Activated naive CD4-positive, alpha-beta T cell treated with anti-CD3 and anti-CD28 coated beads, Interleukin-2, amount 50 U/mL, for 72 hours (primary cell): ENCODE results near the gene CEACAM5. TPM values are rescaled to one million over a fixed set of nuclear protein-coding genes. Genes with fewer than 3 reads are reported as not detected.
"Not testable (repeated sequence)": the region's sequence is repeated elsewhere in the genome, so short reads cannot be mapped to it uniquely, and the experiment has no call there.

ENCODE experiments used
- ATAC-seq, 2 donors: fragments of 150-1000 bp; cut with Tn5 transposase; 2 replicates each; pipeline ENCODE4 v1.10.0; 2021; ENCODE audit warnings: mild to moderate bottlenecking in 2 of 2, moderate library complexity in 2 of 2
- DNase-seq, 2 donors: peaks; one replicate each; pipeline ENCODE4 v3.0.0; 2021 to 2022; ENCODE audit warnings: low spot score in 2 of 2
- H3K27ac Mint-ChIP-seq, 2 donors: one replicate each; pipeline ENCODE4 v1.8.0; 2022; ENCODE audit warnings: mild to moderate bottlenecking in 2 of 2, mixed read lengths in 2 of 2
- H3K36me3 Mint-ChIP-seq, 2 donors: one replicate each; pipeline ENCODE4 v1.8.0; 2022; ENCODE audit warnings: mixed read lengths in 2 of 2
- H3K9me3 Mint-ChIP-seq, 2 donors: one replicate each; pipeline ENCODE4 v1.8.0; 2022; ENCODE audit warnings: mixed read lengths in 2 of 2
- total RNA-seq, 2 donors: library from RNA; stranded (reverse); gene quantifications; one replicate each; pipeline ENCODE4 v1.2.3, GENCODE V29; 2022

The CEACAM5 gene
- total RNA-seq, 2 donors from 2014 or later: not detected

GRCh38 chr19:41753159-41753558 lies 44.7 kb downstream of the CEACAM5 start:
- Mint-ChIP-seq H3K36me3 (no peaks in the 10 kb centered on the region), H3K27ac (no peak overlapping the region), H3K9me3 (no peaks in the 10 kb centered on the region)
- DNase-seq: peak in 1 of 2 donors; percentile 86
- peak; percentile 64 to 73 for ATAC-seq

GRCh38 chr19:41753936-41754529 lies 45.6 kb downstream of the CEACAM5 start:
- DNase-seq (peak in 1 of 2 donors; percentile 70), ATAC-seq (peak; percentile 89 to 96)
- Mint-ChIP-seq H3K9me3 (no peaks in the 10 kb centered on the region), H3K36me3 (no peaks in the 10 kb centered on the region), H3K27ac (no peak overlapping the region)

- no peak within 1 kb of the TSS for H3K27ac Mint-ChIP-seq
- DNase-seq (no peak), ATAC-seq (no peak)
- H3K9me3 Mint-ChIP-seq: no peaks in the 10 kb centered on the region
- H3K36me3 Mint-ChIP-seq: no peaks in the 10 kb centered on the region
Measured at GRCh38 chr19:41755328-41755913, 47.0 kb downstream of the CEACAM5 start, which contains the start of gene CEACAM6. TSS of gene CEACAM6 (plus strand) at chr19:41755530. CDS start at chr19:41755639, 109 bp downstream.

- no peaks in the 10 kb centered on the region for H3K36me3 Mint-ChIP-seq
- ATAC-seq (no peak), DNase-seq (no peak)
- no peaks in the 10 kb centered on the region for H3K9me3 Mint-ChIP-seq
- no peak overlapping the region for H3K27ac Mint-ChIP-seq
Measured at GRCh38 chr19:41758846-41759245, 50.4 kb downstream of the CEACAM5 start.

GRCh38 chr19:41767115-41767514 lies 58.7 kb downstream of the CEACAM5 start:
- Mint-ChIP-seq H3K36me3 (no peaks in the 10 kb centered on the region), H3K27ac (no peak overlapping the region), H3K9me3 (no peaks in the 10 kb centered on the region)
- DNase-seq (no peak), ATAC-seq (no peak)

GRCh38 chr19:41768105-41768504 lies 59.7 kb downstream of the CEACAM5 start:
- H3K36me3 Mint-ChIP-seq, DNase-seq, ATAC-seq, H3K9me3 Mint-ChIP-seq, H3K27ac Mint-ChIP-seq: not testable (repeated sequence)

GRCh38 chr19:41769608-41770007 lies 61.2 kb downstream of the CEACAM5 start:
- DNase-seq (no peak), ATAC-seq (no peak)
- H3K9me3 Mint-ChIP-seq: no peaks in the 10 kb centered on the region
- H3K27ac Mint-ChIP-seq: no peak overlapping the region
- no peaks in the 10 kb centered on the region for H3K36me3 Mint-ChIP-seq

- Mint-ChIP-seq H3K36me3 (no peaks in the 10 kb centered on the region), H3K9me3 (no peaks in the 10 kb centered on the region), H3K27ac (no peak overlapping the region)
- no peak for DNase-seq
- peak in 1 of 2 donors; percentile 49 for ATAC-seq
Measured at GRCh38 chr19:41771410-41771809, 63.0 kb downstream of the CEACAM5 start.

GRCh38 chr19:41774515-41774980 lies 66.1 kb downstream of the CEACAM5 start:
- peak overlapping the region; percentile 9 to 73 for H3K27ac Mint-ChIP-seq
- H3K36me3 Mint-ChIP-seq: peaks cover 0 to 4% of the 10 kb centered on the region in 2 donors
- peak; percentile 87 to 88 for ATAC-seq
- DNase-seq: peak in 1 of 2 donors; percentile 54
- no peaks in the 10 kb centered on the region for H3K9me3 Mint-ChIP-seq

- Mint-ChIP-seq H3K27ac (no peak overlapping the region), H3K36me3 (peaks cover 0 to 4% of the 10 kb centered on the region in 2 donors), H3K9me3 (no peaks in the 10 kb centered on the region)
- no peak for DNase-seq
- no peak for ATAC-seq
Measured at GRCh38 chr19:41776700-41777099, 68.3 kb downstream of the CEACAM5 start.

Other genes starting within 250 kb of the CEACAM5 start
- gene CEACAM21, start 132.5 kb upstream of the CEACAM5 start, total RNA-seq: 10 to 100 TPM; 24.7 to 40.7 TPM
- not detected for gene CEACAM4, start 81.6 kb upstream of the CEACAM5 start, total RNA-seq
- not detected for gene CEACAM7, start 20.4 kb upstream of the CEACAM5 start, total RNA-seq
- gene CEACAM6, start 46.9 kb downstream of the CEACAM5 start, total RNA-seq: not detected
- gene CEACAM3, start 88.0 kb downstream of the CEACAM5 start, total RNA-seq: not detected
- gene LYPD4, start 136.1 kb downstream of the CEACAM5 start, total RNA-seq: not detected
- gene DMRTC2, start 136.4 kb downstream of the CEACAM5 start, total RNA-seq: not detected
- gene RPS19, start 151.6 kb downstream of the CEACAM5 start, total RNA-seq: 1,000 to 10,000 TPM; 3,521 to 4,779 TPM
- 1 to 10 TPM; 3.3 to 7.0 TPM for gene CD79A, start 168.7 kb downstream of the CEACAM5 start, total RNA-seq
- gene ARHGEF1, start 174.6 kb downstream of the CEACAM5 start, total RNA-seq: 100 to 1,000 TPM; 361 to 383 TPM
- gene ERFL, start 219.8 kb downstream of the CEACAM5 start, total RNA-seq: 1 to 10 TPM; 1.7 to 2.9 TPM